Activated CD4-positive, alpha-beta T cell treated with anti-CD3 and anti-CD28 coated beads, Interleukin-2, amount 10 ng/mL, durations not matched to agents 24 days and 14 days (primary cell): Measurements from ENCODE around the gene NRXN2. TPM values are rescaled to one million over a fixed set of nuclear protein-coding genes. Genes with fewer than 3 reads are reported as not detected.

Experiments used
- DNase-seq: peaks from one replicate; pipeline ENCODE4 v3.0.0; 2022
- H3K27ac Mint-ChIP-seq: one replicate; pipeline ENCODE4 v1.8.0; 2022; ENCODE audit warnings: mild to moderate bottlenecking, mixed read lengths
- H3K27me3 Mint-ChIP-seq: one replicate; pipeline ENCODE4 v1.8.0; 2022; ENCODE audit warnings: mixed read lengths
- H3K36me3 Mint-ChIP-seq: one replicate; pipeline ENCODE4 v1.8.0; 2022; ENCODE audit warnings: low read depth, mild to moderate bottlenecking, mixed read lengths
- H3K4me1 Mint-ChIP-seq: one replicate; pipeline ENCODE4 v1.8.0; 2021; ENCODE audit warnings: mixed read lengths
- H3K4me3 Mint-ChIP-seq: one replicate; pipeline ENCODE4 v1.8.0; 2022; ENCODE audit warnings: mild to moderate bottlenecking, moderate library complexity, mixed read lengths
- H3K9me3 Mint-ChIP-seq: one replicate; pipeline ENCODE4 v1.8.0; 2021; ENCODE audit warnings: mixed read lengths
- intact Hi-C: fragments of 100-400 bp; cut with micrococcal nuclease; formaldehyde crosslinking; loops from one replicate; pipeline ENCODE4 v1.15.1; 2023
- total RNA-seq: library from RNA; stranded (reverse); gene quantifications from 2 replicates; pipeline ENCODE4 v1.2.3, GENCODE V29; 2022

The NRXN2 gene
- total RNA-seq, 1 donor from 2014 or later = 0.61 TPM

DNA sequence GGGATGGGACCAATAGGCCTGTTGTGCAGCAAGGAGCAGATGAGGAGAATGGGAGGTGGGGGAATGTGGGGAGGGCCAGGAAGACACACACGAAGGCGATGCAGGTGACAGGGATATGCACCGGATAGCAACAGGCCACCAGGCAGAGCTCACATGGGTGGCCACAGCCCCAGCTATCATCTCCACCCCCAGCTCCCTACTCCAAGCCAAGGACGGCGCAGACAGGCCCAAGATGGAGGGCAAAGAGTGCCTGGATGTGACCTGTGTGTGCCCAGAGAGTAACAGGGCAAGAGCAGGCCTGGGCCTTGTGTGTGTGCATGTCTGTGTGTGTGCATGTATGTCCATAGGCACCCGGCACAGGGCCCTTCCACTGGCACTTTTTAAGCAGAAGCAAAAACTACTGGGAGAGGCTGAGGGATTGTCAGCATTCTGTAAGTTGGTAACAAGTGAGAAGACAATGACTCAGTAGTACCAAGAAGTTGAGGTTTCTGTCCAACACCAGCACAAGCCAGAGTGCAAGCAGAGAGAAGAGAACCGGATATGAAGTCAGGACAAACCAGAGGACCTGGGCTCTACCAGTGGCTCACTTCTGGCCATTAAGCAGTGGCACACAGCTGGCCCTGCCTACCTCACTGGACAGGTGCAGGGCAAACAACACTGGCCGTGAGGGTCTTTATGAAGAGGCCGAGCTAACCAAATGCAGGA is 36.4 kb downstream of the NRXN2 start:
- no peak for DNase-seq
- no peak overlapping the region for H3K4me3 Mint-ChIP-seq
- H3K9me3 Mint-ChIP-seq = no peaks in the 10 kb centered on the region
- peaks cover 10% of the 10 kb centered on the region for H3K4me1 Mint-ChIP-seq
- no peaks in the 10 kb centered on the region for H3K36me3 Mint-ChIP-seq
- intact Hi-C loops = no loop called here
- no peak overlapping the region for H3K27ac Mint-ChIP-seq
- peaks cover 16% of the 10 kb centered on the region for H3K27me3 Mint-ChIP-seq

GRCh38 chr11:64685536-64685935 is 37.5 kb downstream of the NRXN2 start:
- Mint-ChIP-seq H3K9me3 (no peaks in the 10 kb centered on the region), H3K4me1 (peaks cover 10% of the 10 kb centered on the region)
- intact Hi-C loops = no loop called here

DNA sequence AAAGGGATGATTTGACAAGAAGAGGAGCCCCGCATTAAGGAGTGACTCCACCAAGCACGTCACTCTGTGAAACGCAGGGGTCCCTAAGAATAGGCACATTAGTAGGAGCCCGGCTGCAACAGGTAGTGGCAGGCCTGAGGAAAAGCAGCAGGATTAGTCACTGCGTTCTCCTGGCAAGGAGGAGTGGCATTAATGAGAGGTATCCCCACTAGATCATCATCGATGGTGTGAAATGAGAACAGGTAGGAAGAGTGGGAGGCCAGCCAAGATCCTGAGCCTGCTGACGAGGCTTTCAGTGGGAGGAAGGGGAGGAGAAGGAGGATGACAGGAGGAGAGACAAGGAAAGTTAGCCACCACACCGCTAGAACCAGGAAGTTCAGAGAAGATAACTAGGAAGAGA is 38.6 kb downstream of the NRXN2 start:
- intact Hi-C loops = no loop called here
- DNase-seq = no peak
- H3K27me3 Mint-ChIP-seq = peaks cover 19% of the 10 kb centered on the region
- peaks cover 10% of the 10 kb centered on the region for H3K4me1 Mint-ChIP-seq
- no peaks in the 10 kb centered on the region for H3K36me3 Mint-ChIP-seq
- no peaks in the 10 kb centered on the region for H3K9me3 Mint-ChIP-seq
- H3K4me3 Mint-ChIP-seq = no peak overlapping the region
- H3K27ac Mint-ChIP-seq = no peak overlapping the region

More at GRCh38 chr11:64685536-64685935, 37.5 kb downstream of the NRXN2 start:
- no peak overlapping the region for H3K4me3 Mint-ChIP-seq
- no peak overlapping the region for H3K27ac Mint-ChIP-seq
- peaks cover 12% of the 10 kb centered on the region for H3K27me3 Mint-ChIP-seq
- DNase-seq = no peak
- no peaks in the 10 kb centered on the region for H3K36me3 Mint-ChIP-seq

DNA sequence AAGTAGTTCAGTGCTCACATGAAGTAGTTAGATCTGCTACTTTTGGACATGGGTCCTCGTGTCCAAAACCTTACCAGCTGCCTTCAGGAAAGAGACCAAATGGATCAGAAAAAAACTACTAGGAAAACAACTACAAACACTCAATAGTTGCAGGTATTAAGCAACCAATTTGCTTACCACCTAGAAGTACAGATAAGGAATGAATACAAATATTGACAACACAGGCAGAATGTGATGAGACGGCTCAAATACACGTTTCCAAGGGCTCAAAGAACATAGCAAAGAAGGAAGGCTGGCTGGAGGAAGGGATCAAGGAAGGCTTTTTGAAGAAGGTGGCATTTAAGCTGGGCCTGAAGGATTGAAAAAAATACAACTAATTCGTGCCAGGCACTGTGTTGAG is 41.8 kb downstream of the NRXN2 start:
- Mint-ChIP-seq H3K4me1 (no peaks in the 10 kb centered on the region), H3K9me3 (no peaks in the 10 kb centered on the region), H3K27ac (no peak overlapping the region), H3K36me3 (no peaks in the 10 kb centered on the region), H3K4me3 (no peak overlapping the region), H3K27me3 (peaks cover 42% of the 10 kb centered on the region)
- no peak for DNase-seq
- intact Hi-C loops = no loop called here

DNA sequence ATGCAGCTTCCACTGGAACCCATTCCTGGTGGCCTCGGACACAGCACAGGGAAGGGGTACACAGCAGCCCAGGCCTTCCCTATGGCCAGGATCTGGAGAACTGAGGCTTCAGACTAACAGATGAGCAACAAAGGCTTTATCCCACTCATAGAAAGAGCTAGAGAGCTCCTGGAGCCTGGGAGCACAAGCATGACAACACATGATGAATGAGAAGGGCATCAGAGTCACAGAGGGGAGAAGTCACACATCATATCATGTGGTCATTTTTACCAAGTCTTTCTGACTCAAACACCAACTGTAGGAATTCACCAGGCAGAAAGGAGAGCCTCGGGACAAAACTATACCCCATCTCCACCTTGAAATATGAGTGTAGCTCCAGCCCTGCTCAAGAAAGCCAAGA is 43.2 kb downstream of the NRXN2 start:
- no peak for DNase-seq
- Mint-ChIP-seq H3K27ac (no peak overlapping the region), H3K36me3 (no peaks in the 10 kb centered on the region), H3K27me3 (peaks cover 47% of the 10 kb centered on the region), H3K4me3 (no peak overlapping the region), H3K4me1 (no peaks in the 10 kb centered on the region), H3K9me3 (no peaks in the 10 kb centered on the region)
- intact Hi-C loops = no loop called here

GRCh38 chr11:64677441-64678023 is 45.5 kb downstream of the NRXN2 start:
- no peaks in the 10 kb centered on the region for H3K4me1 Mint-ChIP-seq
- no peaks in the 10 kb centered on the region for H3K36me3 Mint-ChIP-seq
- H3K9me3 Mint-ChIP-seq = no peaks in the 10 kb centered on the region
- intact Hi-C loops = no loop called here
- no peak overlapping the region for H3K4me3 Mint-ChIP-seq
- no peak overlapping the region for H3K27ac Mint-ChIP-seq
- H3K27me3 Mint-ChIP-seq = peaks cover 46% of the 10 kb centered on the region
- no peak for DNase-seq

DNA sequence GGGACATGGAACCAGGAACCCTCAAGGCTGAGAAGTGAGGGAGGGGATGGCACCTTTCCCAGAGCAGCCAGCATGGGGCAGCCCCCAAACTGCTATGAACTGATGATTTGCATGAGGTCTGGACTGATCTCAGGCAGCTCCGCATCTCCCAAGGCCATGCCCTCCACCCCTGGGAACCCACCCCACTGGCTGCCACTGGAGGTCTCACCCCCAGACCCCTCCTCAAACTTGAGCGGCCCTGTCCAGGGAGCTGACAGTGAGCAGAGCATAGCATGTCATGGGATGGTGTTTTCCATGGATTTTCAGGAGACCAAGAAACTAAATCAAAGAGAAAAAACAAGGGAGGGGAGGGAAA is 46.8 kb downstream of the NRXN2 start:
- no peak for DNase-seq
- peaks cover 47% of the 10 kb centered on the region for H3K27me3 Mint-ChIP-seq
- no peaks in the 10 kb centered on the region for H3K36me3 Mint-ChIP-seq
- no peak overlapping the region for H3K4me3 Mint-ChIP-seq
- intact Hi-C loops = no loop called here
- no peak overlapping the region for H3K27ac Mint-ChIP-seq
- H3K9me3 Mint-ChIP-seq = no peaks in the 10 kb centered on the region
- no peaks in the 10 kb centered on the region for H3K4me1 Mint-ChIP-seq

GRCh38 chr11:64675450-64676260 is 47.3 kb downstream of the NRXN2 start:
- Mint-ChIP-seq H3K4me1 (no peaks in the 10 kb centered on the region), H3K4me3 (no peak overlapping the region), H3K36me3 (no peaks in the 10 kb centered on the region), H3K27me3 (peaks cover 48% of the 10 kb centered on the region), H3K27ac (no peak overlapping the region), H3K9me3 (no peaks in the 10 kb centered on the region)
- DNase-seq = no peak
- intact Hi-C loops = no loop called here

GRCh38 chr11:64674774-64675173 is 48.2 kb downstream of the NRXN2 start:
- no peak overlapping the region for H3K27ac Mint-ChIP-seq
- H3K4me1 Mint-ChIP-seq = no peaks in the 10 kb centered on the region
- DNase-seq = no peak
- intact Hi-C loops = no loop called here
- no peak overlapping the region for H3K4me3 Mint-ChIP-seq
- no peaks in the 10 kb centered on the region for H3K9me3 Mint-ChIP-seq
- H3K27me3 Mint-ChIP-seq = peaks cover 44% of the 10 kb centered on the region
- no peaks in the 10 kb centered on the region for H3K36me3 Mint-ChIP-seq

GRCh38 chr11:64673279-64673678 is 49.7 kb downstream of the NRXN2 start:
- intact Hi-C loops = no loop called here
- H3K4me3 Mint-ChIP-seq = no peak overlapping the region
- no peaks in the 10 kb centered on the region for H3K9me3 Mint-ChIP-seq
- H3K27ac Mint-ChIP-seq = no peak overlapping the region
- peaks cover 37% of the 10 kb centered on the region for H3K27me3 Mint-ChIP-seq
- no peaks in the 10 kb centered on the region for H3K4me1 Mint-ChIP-seq
- H3K36me3 Mint-ChIP-seq = no peaks in the 10 kb centered on the region
- DNase-seq = no peak

DNA sequence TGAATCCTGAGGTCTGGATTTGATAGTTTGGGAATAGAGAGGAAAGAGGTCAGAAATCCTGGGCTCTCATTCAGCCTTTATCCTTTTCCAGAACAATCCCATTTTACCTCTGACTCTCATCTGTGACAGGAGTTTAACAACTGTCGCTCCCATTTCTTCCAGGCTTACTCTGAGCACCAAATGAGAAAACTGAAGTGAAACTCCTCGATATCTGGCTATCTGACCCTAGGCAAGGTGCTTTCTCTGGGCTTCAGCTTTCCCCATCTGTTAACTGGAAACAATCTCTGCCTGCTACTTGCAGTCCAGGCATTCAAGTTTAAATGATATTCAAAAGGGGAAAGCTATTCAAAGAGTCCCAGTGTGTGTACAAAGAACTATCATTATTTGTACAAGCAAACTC is 50.1 kb downstream of the NRXN2 start:
- no peak overlapping the region for H3K27ac Mint-ChIP-seq
- no peak overlapping the region for H3K4me3 Mint-ChIP-seq
- no peaks in the 10 kb centered on the region for H3K9me3 Mint-ChIP-seq
- intact Hi-C loops = no loop called here
- H3K4me1 Mint-ChIP-seq = no peaks in the 10 kb centered on the region
- H3K27me3 Mint-ChIP-seq = peaks cover 37% of the 10 kb centered on the region
- DNase-seq = no peak
- no peaks in the 10 kb centered on the region for H3K36me3 Mint-ChIP-seq

GRCh38 chr11:64670975-64671374 is 52.0 kb downstream of the NRXN2 start:
- intact Hi-C loops = no loop called here
- Mint-ChIP-seq H3K36me3 (no peaks in the 10 kb centered on the region), H3K4me1 (no peaks in the 10 kb centered on the region), H3K9me3 (no peaks in the 10 kb centered on the region), H3K4me3 (no peak overlapping the region), H3K27me3 (peaks cover 23% of the 10 kb centered on the region), H3K27ac (no peak overlapping the region)
- DNase-seq = no peak

DNA sequence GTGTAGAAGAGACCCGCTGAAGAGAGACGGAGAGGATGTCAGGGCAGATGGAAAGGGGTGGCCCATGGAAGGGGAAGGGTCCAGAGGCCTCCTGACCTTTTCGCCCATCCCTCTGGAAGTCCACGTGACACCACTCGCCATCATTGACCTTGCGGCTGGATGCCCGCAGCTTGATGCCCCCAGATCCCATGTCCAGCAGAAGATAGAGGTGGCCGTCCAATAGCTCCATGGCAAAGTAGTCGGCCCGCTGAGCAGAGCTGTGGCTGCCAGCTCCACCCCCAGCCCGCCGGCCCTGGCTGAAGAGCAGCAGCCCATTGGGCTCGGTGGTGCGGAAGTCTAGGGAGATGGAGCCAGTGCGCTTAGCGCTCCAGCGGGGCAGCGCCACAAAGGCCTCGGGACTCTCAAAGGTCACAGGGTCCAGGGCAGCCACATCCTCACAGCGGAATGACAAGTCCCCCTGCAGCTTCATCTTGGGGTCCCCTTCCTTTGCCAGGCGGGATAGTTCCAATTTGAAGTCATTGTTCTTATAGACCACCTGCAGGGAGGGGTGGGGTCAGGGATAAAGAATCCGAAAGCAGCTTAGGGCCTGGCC is 55.7 kb downstream of the NRXN2 start:
- Mint-ChIP-seq H3K4me1 (no peaks in the 10 kb centered on the region), H3K27ac (no peak overlapping the region), H3K27me3 (peaks cover 15% of the 10 kb centered on the region), H3K36me3 (no peaks in the 10 kb centered on the region), H3K9me3 (no peaks in the 10 kb centered on the region), H3K4me3 (no peak overlapping the region)
- intact Hi-C loops = no loop called here
- DNase-seq = no peak

- no peak overlapping the region for H3K4me3 Mint-ChIP-seq
- no peak overlapping the region for H3K27ac Mint-ChIP-seq
- H3K36me3 Mint-ChIP-seq = no peaks in the 10 kb centered on the region
- no peaks in the 10 kb centered on the region for H3K4me1 Mint-ChIP-seq
- DNase-seq = no peak
- intact Hi-C loops = no loop called here
- peaks cover 7% of the 10 kb centered on the region for H3K27me3 Mint-ChIP-seq
- no peaks in the 10 kb centered on the region for H3K9me3 Mint-ChIP-seq
Measured at GRCh38 chr11:64665411-64665821, 57.6 kb downstream of the NRXN2 start.
